Large intestine (tissue), 3 donors: ENCODE results near the gene KRT73. TPM values are rescaled to one million over a fixed set of nuclear protein-coding genes. Genes with fewer than 3 reads are reported as not detected.

ENCODE experiments used
- DNase-seq, 2 donors: peaks; one replicate each; pipeline versions ENCODE4 v3.0.0 to v3.0.0-alpha.2; 2013
- H3K27ac ChIP-seq: one replicate; pipeline ENCODE4 v1.5.1; 2013; ENCODE audit warnings: low read length
- H3K27me3 ChIP-seq: 2 replicates; pipeline ENCODE4 v1.6.1; 2013; ENCODE audit warnings: low read length; ENCODE audit not compliant: control insufficient read depth, insufficient read depth
- H3K36me3 ChIP-seq: 2 replicates; pipeline ENCODE4 v1.6.1; 2013; ENCODE audit warnings: low read length; ENCODE audit not compliant: control insufficient read depth, insufficient read depth
- H3K4me1 ChIP-seq: one replicate; pipeline ENCODE4 v1.6.1; 2013; ENCODE audit warnings: low read length; ENCODE audit not compliant: control insufficient read depth, insufficient read depth
- H3K4me3 ChIP-seq: one replicate; pipeline ENCODE4 v1.5.1; 2013; ENCODE audit warnings: low read length
- H3K9me3 ChIP-seq: one replicate; pipeline ENCODE4 v1.6.1; 2013; ENCODE audit warnings: mild to moderate bottlenecking, low read depth, low read length, moderate library complexity; ENCODE audit not compliant: control insufficient read depth
- WGBS: methylation state at CpG from one replicate; pipeline ENCODE4 v1.1.5; 2013; ENCODE audit warnings: low lambda C conversion rate; ENCODE audit not compliant: insufficient coverage; 5-methylcytosine and 5-hydroxymethylcytosine counted together
- polyA plus RNA-seq: library from polyadenylated mRNA; unstranded; fragments of 120-200 nt; gene quantifications from one replicate; pipeline ENCODE4 v1.2.1, GENCODE V29; 2013

KRT73 gene
- polyA plus RNA-seq, 1 donor = 0.97 TPM

- DNase-seq = no peak
- no CpG with 5 or more reads among the region's 12 CpGs for whole genome bisulfite sequencing
- H3K9me3 ChIP-seq = peaks cover 4% of the 10 kb centered on the region
- H3K4me3 ChIP-seq = no peak overlapping the region
- peaks cover 22% of the 10 kb centered on the region for H3K4me1 ChIP-seq
- H3K27me3 ChIP-seq = peaks cover 4% of the 10 kb centered on the region
- peak overlapping the region; percentile 76 for H3K27ac ChIP-seq
- no peaks in the 10 kb centered on the region for H3K36me3 ChIP-seq
Observed at GRCh38 chr12:52646613-52647012, 28.3 kb upstream of the KRT73 start.

DNA sequence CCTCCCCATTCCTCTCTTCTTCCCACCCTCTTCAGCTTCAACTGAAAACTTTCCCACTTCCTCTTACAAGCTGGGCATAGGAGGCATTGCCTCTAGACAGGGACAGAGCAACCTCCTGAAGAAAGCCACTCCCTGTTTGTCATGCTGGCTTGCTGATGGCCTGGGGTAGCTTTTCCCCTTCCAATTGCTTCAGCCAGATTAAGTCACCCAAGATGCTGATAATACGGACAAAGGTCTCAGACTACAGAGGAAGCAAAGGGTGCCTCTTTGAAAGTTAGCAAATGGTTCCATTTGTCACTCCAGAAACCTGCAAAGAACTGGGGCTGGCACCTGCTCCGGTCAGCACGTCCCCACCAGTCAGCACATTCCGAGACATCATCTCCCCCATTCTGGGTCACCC lies 27.6 kb upstream of the KRT73 start:
- peak; percentile 85 to 96 for DNase-seq
- 0% methylated on average over 1 of the region's 4 CpGs for WGBS
- Histone ChIP-seq H3K27ac (peak overlapping the region; percentile 76), H3K4me3 (no peak overlapping the region), H3K4me1 (peaks cover 22% of the 10 kb centered on the region), H3K9me3 (peaks cover 3% of the 10 kb centered on the region), H3K27me3 (peaks cover 4% of the 10 kb centered on the region), H3K36me3 (no peaks in the 10 kb centered on the region)

GRCh38 chr12:52645120-52645761 lies 26.9 kb upstream of the KRT73 start:
- Histone ChIP-seq H3K27ac (peak overlapping the region; percentile 76), H3K27me3 (peaks cover 4% of the 10 kb centered on the region), H3K9me3 (peaks cover 3% of the 10 kb centered on the region), H3K4me1 (peaks cover 22% of the 10 kb centered on the region), H3K36me3 (no peaks in the 10 kb centered on the region), H3K4me3 (no peak overlapping the region)
- peak; percentile 58 to 79 for DNase-seq
- no CpG with 5 or more reads among the region's 7 CpGs for WGBS

- Histone ChIP-seq H3K36me3 (no peaks in the 10 kb centered on the region), H3K9me3 (peaks cover 3% of the 10 kb centered on the region), H3K27me3 (peaks cover 6% of the 10 kb centered on the region), H3K4me1 (peaks cover 22% of the 10 kb centered on the region), H3K27ac (no peak overlapping the region), H3K4me3 (no peak overlapping the region)
- no peak for DNase-seq
- no CpG with 5 or more reads among the region's 6 CpGs for WGBS
Observed at GRCh38 chr12:52644078-52644415, 25.7 kb upstream of the KRT73 start.

DNA sequence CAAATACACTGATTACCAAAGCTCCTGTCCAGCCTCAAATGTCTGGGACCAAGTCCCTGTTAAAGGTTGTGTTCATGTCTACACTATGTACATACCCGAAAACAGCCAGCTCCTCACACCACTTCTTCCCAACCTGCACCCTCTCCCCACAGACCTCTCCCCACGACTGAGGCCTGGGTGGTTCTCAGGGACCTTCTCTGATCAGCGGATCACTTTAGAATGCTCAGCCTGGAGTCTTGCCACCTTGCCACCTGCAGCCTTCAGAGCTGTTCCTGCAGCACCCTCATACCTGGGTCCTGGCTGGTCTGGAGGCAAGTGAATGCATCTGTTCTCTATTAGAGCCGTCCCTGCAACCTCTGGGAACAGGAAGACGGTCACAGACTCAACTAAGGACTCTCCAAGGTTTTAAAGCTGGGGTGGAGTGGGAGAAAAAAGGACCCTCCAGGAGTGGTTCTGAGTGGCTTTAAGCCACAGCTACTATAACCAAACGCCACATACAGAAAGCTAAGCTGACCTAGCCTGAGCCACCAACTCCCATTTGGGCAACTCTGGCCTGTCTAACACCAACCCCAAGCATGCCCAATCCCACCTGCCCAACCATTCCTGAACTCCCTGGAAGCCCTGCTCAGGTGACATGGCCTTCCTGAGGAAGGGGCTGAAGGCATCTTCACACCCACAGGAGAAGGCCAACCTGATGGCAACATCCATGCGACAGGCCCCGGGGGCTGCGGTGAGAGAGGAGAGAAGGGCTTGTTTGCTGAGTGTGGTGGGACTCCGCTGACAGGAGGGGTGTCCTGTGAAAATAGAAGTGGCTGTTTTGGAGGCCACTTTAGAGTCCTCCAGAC lies 25.1 kb upstream of the KRT73 start:
- Histone ChIP-seq H3K4me3 (no peak overlapping the region), H3K4me1 (peaks cover 22% of the 10 kb centered on the region), H3K9me3 (peaks cover 3% of the 10 kb centered on the region), H3K36me3 (no peaks in the 10 kb centered on the region), H3K27me3 (peaks cover 6% of the 10 kb centered on the region), H3K27ac (no peak overlapping the region)
- no CpG with 5 or more reads among the region's 10 CpGs for WGBS
- DNase-seq = no peak

DNA sequence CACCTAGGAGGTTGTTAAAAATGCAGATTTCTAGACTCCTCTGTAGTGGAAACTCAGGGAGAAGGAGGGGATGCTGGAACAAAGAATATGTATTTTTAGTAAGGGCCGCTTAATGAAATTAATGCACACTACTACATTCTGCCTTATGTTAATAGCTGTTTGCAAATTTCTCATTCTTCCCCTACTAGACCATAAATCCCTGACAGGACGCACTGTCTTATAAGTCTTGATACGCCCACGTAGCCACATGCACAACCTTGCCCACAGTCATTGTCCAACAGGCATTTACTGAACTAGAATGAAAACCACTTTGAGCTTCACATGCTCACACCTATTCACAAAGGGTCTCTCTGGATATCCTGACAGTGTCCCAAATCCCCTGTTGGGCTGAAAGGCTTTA lies 23.1 kb upstream of the KRT73 start:
- H3K9me3 ChIP-seq = peaks cover 3% of the 10 kb centered on the region
- no peak overlapping the region for H3K27ac ChIP-seq
- H3K27me3 ChIP-seq = peaks cover 6% of the 10 kb centered on the region
- WGBS = no CpG with 5 or more reads among the region's 4 CpGs
- H3K36me3 ChIP-seq = no peaks in the 10 kb centered on the region
- DNase-seq = no peak
- H3K4me3 ChIP-seq = no peak overlapping the region
- peaks cover 17% of the 10 kb centered on the region for H3K4me1 ChIP-seq

DNA sequence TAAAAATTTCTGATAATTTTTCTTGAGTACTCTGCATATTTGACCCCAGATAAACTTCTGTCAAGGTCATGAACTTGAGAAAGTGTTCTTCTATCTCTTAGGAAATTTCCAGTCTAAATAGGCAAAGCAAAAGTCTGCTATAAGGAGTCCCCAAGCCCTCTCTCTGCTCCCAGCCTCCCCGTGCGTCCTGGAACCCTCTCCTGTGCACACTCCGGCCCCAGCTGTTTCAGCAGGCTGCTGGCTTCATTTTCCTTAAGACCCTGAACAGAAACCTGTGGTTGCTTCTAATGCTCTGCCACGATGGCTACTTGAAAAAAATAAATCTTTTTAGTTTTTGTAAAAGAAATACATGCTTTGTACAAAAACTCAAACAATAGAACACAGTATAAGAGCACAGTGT lies 18.9 kb upstream of the KRT73 start:
- no peaks in the 10 kb centered on the region for H3K4me1 ChIP-seq
- H3K27ac ChIP-seq = no peak overlapping the region
- no peaks in the 10 kb centered on the region for H3K9me3 ChIP-seq
- WGBS = no CpG with 5 or more reads among the region's 4 CpGs
- no peaks in the 10 kb centered on the region for H3K36me3 ChIP-seq
- H3K27me3 ChIP-seq = peaks cover 13% of the 10 kb centered on the region
- DNase-seq = no peak
- no peak overlapping the region for H3K4me3 ChIP-seq

GRCh38 chr12:52636592-52637258 lies 18.4 kb upstream of the KRT73 start:
- peaks cover 9% of the 10 kb centered on the region for H3K27me3 ChIP-seq
- DNase-seq = no peak
- no peaks in the 10 kb centered on the region for H3K4me1 ChIP-seq
- no peaks in the 10 kb centered on the region for H3K9me3 ChIP-seq
- no CpG with 5 or more reads among the region's 5 CpGs for WGBS
- H3K36me3 ChIP-seq = no peaks in the 10 kb centered on the region
- no peak overlapping the region for H3K4me3 ChIP-seq
- H3K27ac ChIP-seq = no peak overlapping the region

- Histone ChIP-seq H3K9me3 (no peaks in the 10 kb centered on the region), H3K4me1 (no peaks in the 10 kb centered on the region), H3K4me3 (no peak overlapping the region), H3K36me3 (no peaks in the 10 kb centered on the region), H3K27me3 (peaks cover 9% of the 10 kb centered on the region), H3K27ac (no peak overlapping the region)
- DNase-seq = no peak
- no CpG with 5 or more reads among the region's 6 CpGs for WGBS
Observed at GRCh38 chr12:52636189-52636588, 17.8 kb upstream of the KRT73 start.

DNA sequence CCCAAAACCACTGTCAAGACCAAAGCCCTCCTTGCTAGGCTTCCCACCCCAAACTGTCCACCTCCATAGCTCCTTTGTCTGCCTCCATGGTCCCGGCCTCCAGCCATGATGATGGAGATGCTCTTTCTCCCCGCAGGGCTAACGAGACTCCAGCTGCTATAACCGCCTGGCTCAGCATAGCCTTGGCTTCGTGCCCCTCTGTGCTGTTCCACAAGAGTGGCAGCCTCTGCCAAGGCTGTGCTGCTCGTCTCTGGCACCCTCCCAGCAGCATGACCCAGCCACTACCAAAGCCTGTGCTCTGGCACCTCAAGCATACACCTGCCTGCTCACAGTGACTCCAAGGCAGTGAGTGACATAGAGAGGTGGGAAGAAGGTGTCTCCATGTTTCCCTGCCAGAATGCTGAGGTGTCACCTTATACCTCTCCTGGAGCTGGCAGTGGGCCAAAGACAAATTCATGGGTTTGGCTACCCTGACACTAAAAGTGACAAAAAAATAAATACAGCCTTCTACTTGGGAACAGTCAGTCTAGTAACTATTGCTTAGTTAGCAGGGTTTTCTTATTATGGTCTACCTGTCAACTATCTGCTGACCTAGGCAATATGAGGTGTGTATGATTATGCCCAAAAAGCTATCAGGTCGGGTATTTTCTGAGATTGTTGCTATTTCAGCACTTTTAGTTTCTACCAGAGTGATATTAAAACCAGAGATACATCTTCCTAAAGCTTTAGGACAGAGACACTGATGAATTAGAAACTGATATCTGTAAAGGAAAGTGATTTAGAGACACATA lies 16.1 kb upstream of the KRT73 start:
- Histone ChIP-seq H3K27me3 (peaks cover 9% of the 10 kb centered on the region), H3K4me1 (no peaks in the 10 kb centered on the region), H3K36me3 (no peaks in the 10 kb centered on the region), H3K4me3 (no peak overlapping the region), H3K27ac (no peak overlapping the region), H3K9me3 (no peaks in the 10 kb centered on the region)
- no peak for DNase-seq
- WGBS = no CpG with 5 or more reads among the region's 7 CpGs
